ENCODE data around the gene ATP6V1G3. TPM values are rescaled to one million over a fixed set of nuclear protein-coding genes. Genes with fewer than 3 reads are reported as not detected.

ATP6V1G3 gene
- total and polyA plus RNA-seq, 2 donors (not counting 1 experiment from before 2014, with no cell fraction given) = not detected

- H3K9ac ChIP-seq (ENCODE audit: insufficient read depth, low read length) = no peak overlapping the region
- H4K20me1 ChIP-seq (ENCODE audit: control insufficient read depth, extremely low read depth, insufficient read depth, low read length) = no peaks in the 10 kb centered on the region
- H2AFZ ChIP-seq (ENCODE audit: low read length) = no peak overlapping the region
- DNase-seq (ENCODE audit: low read depth in 2 of 2) = no peak
- H3K27me3 ChIP-seq (ENCODE audit: control insufficient read depth, insufficient read depth, low read length) = no peaks in the 10 kb centered on the region
- no peak overlapping the region for H3K4me2 ChIP-seq (ENCODE audit: extremely low read depth, insufficient read depth, low read length)
- no peaks in the 10 kb centered on the region for H3K4me1 ChIP-seq (ENCODE audit: control insufficient read depth, extremely low read depth, insufficient read depth, low read length)
- H3K9me3 ChIP-seq (ENCODE audit: control insufficient read depth, insufficient read depth, low read depth, low read length) = no peaks in the 10 kb centered on the region
- H3K27ac ChIP-seq (ENCODE audit: insufficient read depth, low read length) = no peak overlapping the region
- H3K4me3 ChIP-seq (replicated peaks in 1 of 4; ENCODE audit: control extremely low read depth in 1 of 4, insufficient read depth in 1 of 4, low read depth in 3 of 4, low read length in 4 of 4) = no peak overlapping the region
- H3K36me3 ChIP-seq (ENCODE audit: control insufficient read depth, insufficient read depth, low read length) = no peaks in the 10 kb centered on the region
- no peaks in the 10 kb centered on the region for H3K79me2 ChIP-seq (ENCODE audit: control insufficient read depth, insufficient read depth, low read length)
- TF ChIP-seq CTCF (conservative IDR thresholded peaks at IDR 0.05 in 1 of 2, IDR thresholded peaks at IDR 0.05 in 1 of 2; ENCODE audit: low read depth in 1 of 2, low read length in 2 of 2) = no peak
These were observed 4.7 kb upstream of the ATP6V1G3 start for GRCh38 chr1:198545156-198545555.

GRCh38 chr1:198544265-198544664, 3.8 kb upstream of the ATP6V1G3 start:
- no peaks in the 10 kb centered on the region for H3K4me1 ChIP-seq (ENCODE audit: control insufficient read depth, extremely low read depth, insufficient read depth, low read length)
- H3K4me2 ChIP-seq (ENCODE audit: extremely low read depth, insufficient read depth, low read length) = no peak overlapping the region
- no peak for DNase-seq (ENCODE audit: low read depth in 2 of 2)
- no peak overlapping the region for H3K9ac ChIP-seq (ENCODE audit: insufficient read depth, low read length)
- no peaks in the 10 kb centered on the region for H3K27me3 ChIP-seq (ENCODE audit: control insufficient read depth, insufficient read depth, low read length)
- H3K4me3 ChIP-seq (replicated peaks in 1 of 4; ENCODE audit: control extremely low read depth in 1 of 4, insufficient read depth in 1 of 4, low read depth in 3 of 4, low read length in 4 of 4) = no peak overlapping the region
- no peak overlapping the region for H2AFZ ChIP-seq (ENCODE audit: low read length)
- H3K79me2 ChIP-seq (ENCODE audit: control insufficient read depth, insufficient read depth, low read length) = no peaks in the 10 kb centered on the region
- H3K36me3 ChIP-seq (ENCODE audit: control insufficient read depth, insufficient read depth, low read length) = no peaks in the 10 kb centered on the region
- no peak overlapping the region for H3K27ac ChIP-seq (ENCODE audit: insufficient read depth, low read length)
- no peaks in the 10 kb centered on the region for H3K9me3 ChIP-seq (ENCODE audit: control insufficient read depth, insufficient read depth, low read depth, low read length)
- H4K20me1 ChIP-seq (ENCODE audit: control insufficient read depth, extremely low read depth, insufficient read depth, low read length) = no peaks in the 10 kb centered on the region
- TF ChIP-seq CTCF (conservative IDR thresholded peaks at IDR 0.05 in 1 of 2, IDR thresholded peaks at IDR 0.05 in 1 of 2; ENCODE audit: low read depth in 1 of 2, low read length in 2 of 2) = no peak
- TF ChIP-seq EZH2 (IDR thresholded peaks at IDR 0.05; ENCODE audit: low read length, missing control alignments) = no peak

GRCh38 chr1:198543670-198544260, 3.3 kb upstream of the ATP6V1G3 start:
- no peak for TF ChIP-seq CTCF (conservative IDR thresholded peaks at IDR 0.05 in 1 of 2, IDR thresholded peaks at IDR 0.05 in 1 of 2; ENCODE audit: low read depth in 1 of 2, low read length in 2 of 2)
- no peak for TF ChIP-seq EZH2 (IDR thresholded peaks at IDR 0.05; ENCODE audit: low read length, missing control alignments)
- Histone ChIP-seq H2AFZ (ENCODE audit: low read length) (no peak overlapping the region), H3K36me3 (ENCODE audit: control insufficient read depth, insufficient read depth, low read length) (no peaks in the 10 kb centered on the region)

More at GRCh38 chr1:198543670-198544260, 3.3 kb upstream of the ATP6V1G3 start:
- Histone ChIP-seq H3K4me2 (ENCODE audit: extremely low read depth, insufficient read depth, low read length) (no peak overlapping the region), H3K27me3 (ENCODE audit: control insufficient read depth, insufficient read depth, low read length) (no peaks in the 10 kb centered on the region), H3K4me3 (replicated peaks in 1 of 4; ENCODE audit: control extremely low read depth in 1 of 4, insufficient read depth in 1 of 4, low read depth in 3 of 4, low read length in 4 of 4) (no peak overlapping the region), H3K27ac (ENCODE audit: insufficient read depth, low read length) (no peak overlapping the region), H3K9me3 (ENCODE audit: control insufficient read depth, insufficient read depth, low read depth, low read length) (no peaks in the 10 kb centered on the region), H3K79me2 (ENCODE audit: control insufficient read depth, insufficient read depth, low read length) (no peaks in the 10 kb centered on the region), H3K4me1 (ENCODE audit: control insufficient read depth, extremely low read depth, insufficient read depth, low read length) (no peaks in the 10 kb centered on the region), H3K9ac (ENCODE audit: insufficient read depth, low read length) (no peak overlapping the region), H4K20me1 (ENCODE audit: control insufficient read depth, extremely low read depth, insufficient read depth, low read length) (no peaks in the 10 kb centered on the region)
- no peak for DNase-seq (ENCODE audit: low read depth in 2 of 2)

Measured in fibroblast of lung (primary cell).